IMR-90 (cell line): ENCODE results near the gene SPRY1. TPM values are rescaled to one million over a fixed set of nuclear protein-coding genes. Genes with fewer than 3 reads are reported as not detected.

Source experiments
- ATAC-seq: fragments of 200-7000 bp; cut with Tn5 transposase; 2 replicates; pipeline ENCODE4 v1.9.1; 2020; ENCODE audit warnings: low read depth, mild to moderate bottlenecking, moderate library complexity
- BruUV-seq: library from RNA; stranded (reverse); fragments of 400-500 nt; replicated peaks from 2 replicates; lab custom pipeline; 2021; lab: Mats Ljungman, UMichigan
- CTCF ChIA-PET: fragments of 300-600 bp; formaldehyde crosslinking; extraction: SDS; loops from one replicate; lab custom pipeline; 2021; ENCODE audit warnings: antibody characterized with exemption; lab: Yijun Ruan, JAX
- POLR2A ChIA-PET: fragments of 300-600 bp; sonication (Branson Sonifier 250); formaldehyde crosslinking; loops from one replicate; lab custom pipeline; 2022; ENCODE audit warnings: antibody characterized with exemption; ENCODE audit not compliant: unreplicated experiment; lab: Charles Lee
- DNase-seq: peaks from one replicate; pipeline ENCODE4 v3.0.0; 2013
- H2AFZ ChIP-seq: replicated peaks from 2 replicates; pipeline ENCODE3; 2013; ENCODE audit warnings: low read length, mild to moderate bottlenecking; ENCODE audit not compliant: poor library complexity
- H2AK5ac ChIP-seq: 2 replicates; pipeline ENCODE4 v1.6.1; 2013; ENCODE audit warnings: low read depth, low read length, inconsistent platforms
- H2AK9ac ChIP-seq: replicated peaks from 2 replicates; pipeline ENCODE3; 2013; ENCODE audit warnings: mild to moderate bottlenecking, low read depth, low read length, moderate library complexity; ENCODE audit not compliant: poor library complexity
- H2BK120ac ChIP-seq: 2 replicates; pipeline ENCODE4 v1.6.1; 2013; ENCODE audit warnings: low read depth, low read length, inconsistent platforms
- H2BK15ac ChIP-seq: 3 replicates; pipeline ENCODE4 v1.6.1; 2013; ENCODE audit warnings: low read depth, low read length, inconsistent platforms
- H2BK20ac ChIP-seq: 2 replicates; pipeline ENCODE4 v1.6.1; 2013; ENCODE audit warnings: low read depth, mild to moderate bottlenecking, inconsistent platforms, low read length, moderate library complexity
- H2BK5ac ChIP-seq: 2 replicates; pipeline ENCODE4 v1.6.1; 2013; ENCODE audit warnings: mild to moderate bottlenecking, low read depth, low read length, inconsistent platforms; ENCODE audit not compliant: poor library complexity, severe bottlenecking
- H3K14ac ChIP-seq: replicated peaks from 2 replicates; pipeline ENCODE4 v1.6.1; 2013; ENCODE audit warnings: low read depth, low read length, inconsistent platforms
- H3K18ac ChIP-seq: 2 replicates; pipeline ENCODE4 v1.6.1; 2013; ENCODE audit warnings: low read depth, low read length, control low read depth
- H3K23ac ChIP-seq: 2 replicates; pipeline ENCODE4 v1.6.1; 2013; ENCODE audit warnings: low read depth, low read length, inconsistent platforms
- H3K27ac ChIP-seq: 2 replicates; pipeline ENCODE4 v1.5.1; 2013; ENCODE audit warnings: mild to moderate bottlenecking, control low read depth, low read length; ENCODE audit not compliant: insufficient read depth
- H3K27me3 ChIP-seq: 2 replicates; pipeline ENCODE4 v1.6.1; 2013; ENCODE audit warnings: low read length; ENCODE audit not compliant: control insufficient read depth, insufficient read depth
- H3K36me3 ChIP-seq: 2 replicates; pipeline ENCODE4 v1.6.1; 2013; ENCODE audit warnings: low read length, mixed read lengths; ENCODE audit not compliant: control insufficient read depth, insufficient read depth
- H3K4ac ChIP-seq: 2 replicates; pipeline ENCODE4 v1.6.1; 2013; ENCODE audit warnings: low read depth, low read length, inconsistent platforms
- H3K4me1 ChIP-seq: 2 replicates; pipeline ENCODE4 v1.6.1; 2013; ENCODE audit warnings: low read length, mixed read lengths; ENCODE audit not compliant: control insufficient read depth, insufficient read depth
- H3K4me2 ChIP-seq: 2 replicates; pipeline ENCODE4 v1.6.1; 2013; ENCODE audit warnings: low read depth, mild to moderate bottlenecking, control low read depth, low read length, moderate library complexity
- H3K4me3 ChIP-seq: 2 replicates; pipeline ENCODE4 v1.5.1; 2013; ENCODE audit warnings: low read depth, mild to moderate bottlenecking, control low read depth, low read length, moderate library complexity; ENCODE audit not compliant: insufficient read depth
- H3K56ac ChIP-seq: 2 replicates; pipeline ENCODE4 v1.6.1; 2013; ENCODE audit warnings: low read length, inconsistent platforms; ENCODE audit not compliant: insufficient read depth; ENCODE audit errors: extremely low read depth
- H3K79me1 ChIP-seq, 2 experiments: 2 replicates each; pipeline ENCODE4 v1.6.1; 2013; ENCODE audit warnings: low read length in 2 of 2, inconsistent platforms in 1 of 2, low read depth in 1 of 2
- H3K9ac ChIP-seq: 2 replicates; pipeline ENCODE4 v1.6.1; 2013; ENCODE audit warnings: low read depth, low read length, control low read depth
- H3K9me1 ChIP-seq: 2 replicates; pipeline ENCODE4 v1.6.1; 2013; ENCODE audit warnings: low read length, inconsistent platforms; ENCODE audit not compliant: insufficient read depth
- H3K9me3 ChIP-seq: 2 replicates; pipeline ENCODE4 v1.6.1; 2013; ENCODE audit warnings: low read length; ENCODE audit not compliant: control insufficient read depth, insufficient read depth
- H4K20me1 ChIP-seq: 2 replicates; pipeline ENCODE4 v1.6.1; 2013; ENCODE audit warnings: low read length, inconsistent platforms; ENCODE audit not compliant: insufficient read depth
- H4K5ac ChIP-seq: 2 replicates; pipeline ENCODE4 v1.6.1; 2013; ENCODE audit warnings: mild to moderate bottlenecking, low read depth, low read length, control low read depth
- H4K8ac ChIP-seq, 2 experiments: 2 replicates each; pipeline ENCODE4 v1.6.1; 2013; ENCODE audit warnings: low read depth in 2 of 2, low read length in 2 of 2, control low read depth in 1 of 2, inconsistent platforms in 1 of 2
- H4K91ac ChIP-seq: 2 replicates; pipeline ENCODE4 v1.6.1; 2013; ENCODE audit warnings: low read depth, low read length, inconsistent platforms; ENCODE audit not compliant: insufficient read depth
- BHLHE40 ChIP-seq: fragments of 150-350 bp; IDR thresholded peaks from 2 replicates; pipeline ENCODE4 v1.6.1; 2016; ENCODE audit warnings: mild to moderate bottlenecking, low read depth, low read length
- CEBPB ChIP-seq: IDR thresholded peaks from 2 replicates; pipeline ENCODE4 v1.6.1; 2012; ENCODE audit warnings: low read depth, low read length, improper control_type of control experiment
- CHD1 ChIP-seq: IDR thresholded peaks from 2 replicates; pipeline ENCODE4 v1.6.1; 2012; ENCODE audit warnings: low read depth, low read length, improper control_type of control experiment
- CTCF ChIP-seq: conservative IDR thresholded peaks from 2 replicates; pipeline ENCODE4 v1.5.1; 2012; ENCODE audit warnings: mild to moderate bottlenecking, low read depth, low read length, improper control_type of control experiment
- ELK1 ChIP-seq: fragments of 150-350 bp; IDR thresholded peaks from 2 replicates; pipeline ENCODE4 v1.6.1; 2016; ENCODE audit warnings: low read depth, mild to moderate bottlenecking, low read length, moderate library complexity, borderline replicate concordance
- FOS ChIP-seq: fragments of 150-350 bp; IDR thresholded peaks from 2 replicates; pipeline ENCODE4 v1.6.1; 2016; ENCODE audit warnings: low read depth, low read length
- MAFK ChIP-seq: IDR thresholded peaks from 2 replicates; pipeline ENCODE4 v1.6.1; 2012; ENCODE audit warnings: low read depth, low read length, improper control_type of control experiment
- MAZ ChIP-seq: IDR thresholded peaks from 2 replicates; pipeline ENCODE4 v1.6.1; 2012; ENCODE audit warnings: low read depth, mild to moderate bottlenecking, low read length, improper control_type of control experiment, moderate library complexity, borderline replicate concordance
- MXI1 ChIP-seq: IDR thresholded peaks from 2 replicates; pipeline ENCODE4 v1.6.1; 2012; ENCODE audit warnings: low read depth, mild to moderate bottlenecking, low read length, moderate library complexity, borderline replicate concordance
- NFE2L2 ChIP-seq: fragments of 150-350 bp; IDR thresholded peaks from 2 replicates; pipeline ENCODE4 v1.6.1; 2016; ENCODE audit warnings: low read depth, mild to moderate bottlenecking, low read length
- POLR2A ChIP-seq: IDR thresholded peaks from 2 replicates; pipeline ENCODE4 v1.6.1; 2012; ENCODE audit warnings: mild to moderate bottlenecking, low read depth, low read length
- RAD21 ChIP-seq: IDR thresholded peaks from 2 replicates; pipeline ENCODE4 v1.6.1; 2012; ENCODE audit warnings: low read length, improper control_type of control experiment
- RCOR1 ChIP-seq: IDR thresholded peaks from 2 replicates; pipeline ENCODE4 v1.6.1; 2012; ENCODE audit warnings: mild to moderate bottlenecking, low read length, improper control_type of control experiment; ENCODE audit not compliant: insufficient replicate concordance
- RFX5 ChIP-seq: IDR thresholded peaks from 2 replicates; pipeline ENCODE4 v1.8.0; 2012; ENCODE audit warnings: low read depth, mild to moderate bottlenecking, low read length, moderate library complexity
- SMC3 ChIP-seq: fragments of 150-350 bp; IDR thresholded peaks from 2 replicates; pipeline ENCODE4 v1.6.1; 2016; ENCODE audit warnings: low read depth, mild to moderate bottlenecking, antibody characterized with exemption, low read length, moderate library complexity
- USF2 ChIP-seq: fragments of 150-350 bp; IDR thresholded peaks from 2 replicates; pipeline ENCODE4 v1.6.1; 2017; ENCODE audit warnings: mild to moderate bottlenecking, antibody characterized with exemption, low read length, low read depth
- WGBS, 2 experiments: methylation state at CpG; one replicate each; pipeline versions ENCODE4 v1.1.5 to v1.1.7; 2013; ENCODE audit warnings: missing lambda C conversion rate in 2 of 2; ENCODE audit not compliant: insufficient read length in 1 of 2; ENCODE audit errors: extremely low coverage in 2 of 2; 5-methylcytosine and 5-hydroxymethylcytosine counted together
- dilution Hi-C: fragments of 300-500 bp; cut with HindIII; formaldehyde crosslinking; loops from one replicate; pipeline ENCODE4 v1.14.3; 2018; ENCODE audit warnings: low sequenced_read_pairs; ENCODE audit not compliant: unreplicated experiment
- in situ Hi-C: fragments of 300-500 bp; cut with MboI; formaldehyde crosslinking; loops from 3 replicates; pipeline ENCODE4 v1.14.3; 2019; ENCODE audit warnings: low sequenced_read_pairs, inconsistent platforms, mixed read lengths
- intact Hi-C: fragments of 100-400 bp; cut with micrococcal nuclease; formaldehyde crosslinking; loops from 2 replicates; pipeline ENCODE4 v1.10.0; 2022
- polyA plus RNA-seq, 3 experiments: library from polyadenylated mRNA; depleted of rRNA; stranded (reverse); fragments of >200 nt; gene quantifications; 2 replicates each; pipeline ENCODE4 v1.2.3, GENCODE V29; 2012; ENCODE audit warnings: low replicate concordance in 1 of 3
- total RNA-seq: library from RNA; depleted of rRNA; stranded (reverse); fragments of >200 nt; gene quantifications from 2 replicates; pipeline ENCODE4 v1.2.3, GENCODE V29; 2012

The SPRY1 gene
- total and polyA plus RNA-seq, 2 of the 4 experiments (the other 2 are of a cell fraction) = 1.4 to 2.2 TPM

- in situ Hi-C loops = no loop called here
These were observed 12.7 kb downstream of the SPRY1 start for GRCh38 chr4:123409334-123409733.

More at GRCh38 chr4:123409334-123409733, 12.7 kb downstream of the SPRY1 start:
- no peaks in the 10 kb centered on the region for H3K27me3 ChIP-seq
- no TSS peak for BruUV-seq
- H3K27ac ChIP-seq = no peak overlapping the region
- ATAC-seq (no peak), DNase-seq (no peak)
- H3K56ac ChIP-seq = no peak overlapping the region
- dilution Hi-C loops = no loop called here
- no peak overlapping the region for H4K91ac ChIP-seq
- H3K4me3 ChIP-seq = no peak overlapping the region
- POLR2A ChIA-PET = interaction anchor here (0.7 kb wide), 1 partner anchor 10 kb away, joined by 3 read pairs; no protein-coding TSS in a partner anchor
- H4K20me1 ChIP-seq = no peaks in the 10 kb centered on the region
- H2BK15ac ChIP-seq = no peak overlapping the region; the same call in 2 of the 3 replicates
- H4K5ac ChIP-seq = no peak overlapping the region
- H3K4me1 ChIP-seq = peaks cover 9% of the 10 kb centered on the region
- H2BK5ac ChIP-seq = no peak overlapping the region
- H3K14ac ChIP-seq = no peak overlapping the region
- H3K36me3 ChIP-seq = peaks cover 5% of the 10 kb centered on the region
- H3K79me1 ChIP-seq = peaks cover 0 to 9% of the 10 kb centered on the region in 2 experiments; a peak in 1 of 4 replicates
- no peak overlapping the region for H2BK120ac ChIP-seq
- no peak overlapping the region for H3K9ac ChIP-seq
- no peak overlapping the region for H3K18ac ChIP-seq
- no peak overlapping the region for H3K4me2 ChIP-seq
- H3K9me3 ChIP-seq = no peaks in the 10 kb centered on the region
- no peaks in the 10 kb centered on the region for H3K9me1 ChIP-seq
- CTCF ChIA-PET = no interaction called here
- no peak overlapping the region for H2AFZ ChIP-seq
- WGBS, 2 experiments = 100% methylated on average over 1 of the region's 2 CpGs; no CpG with 5 or more reads in 1 of the 2 experiments
- H3K4ac ChIP-seq = no peak overlapping the region
- intact Hi-C loops = no loop called here
- H2AK9ac ChIP-seq = no peak overlapping the region
- no peak overlapping the region for H2BK20ac ChIP-seq
- H2AK5ac ChIP-seq = no peak overlapping the region
- TF ChIP-seq CTCF (no peak), BHLHE40 (no peak), MAZ (no peak), RCOR1 (no peak), USF2 (no peak), RFX5 (no peak), NFE2L2 (no peak), MXI1 (no peak), RAD21 (no peak), SMC3 (no peak), ELK1 (no peak), CHD1 (no peak), MAFK (no peak), CEBPB (no peak), POLR2A (no peak), FOS (no peak)
- no peak overlapping the region for H3K23ac ChIP-seq
- no peak overlapping the region for H4K8ac ChIP-seq
